ENCODE data around the gene AKAP11. TPM values are rescaled to one million over a fixed set of nuclear protein-coding genes. Genes with fewer than 3 reads are reported as not detected.

Gene AKAP11
- total and polyA plus RNA-seq, 9 donors: 13.7 to 25.5 (median 20.3) TPM

- H3K27ac ChIP-seq (ENCODE audit: low read length): no peak overlapping the region
- no peak overlapping the region for H3K4me3 ChIP-seq (ENCODE audit: low read length)
- WGBS (ENCODE audit: insufficient coverage): no CpG with 5 or more reads among the region's 3 CpGs
- no peaks in the 10 kb centered on the region for H3K36me3 ChIP-seq (ENCODE audit: control insufficient read depth, insufficient read depth, low read length)
- H3K9me3 ChIP-seq (replicated peaks; ENCODE audit: control insufficient read depth, low read depth, low read length): no peaks in the 10 kb centered on the region
- DNase-seq: no peak
- H3K27me3 ChIP-seq (ENCODE audit: control insufficient read depth, insufficient read depth, low read length): no peaks in the 10 kb centered on the region
- H3K4me1 ChIP-seq (ENCODE audit: control insufficient read depth, insufficient read depth, low read length): no peaks in the 10 kb centered on the region
Observed at GRCh38 chr13:42284068-42284467, 12.1 kb downstream of the AKAP11 start.

GRCh38 chr13:42298392-42298791, 26.4 kb downstream of the AKAP11 start:
- Histone ChIP-seq H3K9me3 (replicated peaks; ENCODE audit: control insufficient read depth, low read depth, low read length) (no peaks in the 10 kb centered on the region), H3K27me3 (ENCODE audit: control insufficient read depth, insufficient read depth, low read length) (no peaks in the 10 kb centered on the region), H3K36me3 (ENCODE audit: control insufficient read depth, insufficient read depth, low read length) (peaks cover 29% of the 10 kb centered on the region), H3K27ac (ENCODE audit: low read length) (no peak overlapping the region), H3K4me3 (ENCODE audit: low read length) (no peak overlapping the region), H3K4me1 (ENCODE audit: control insufficient read depth, insufficient read depth, low read length) (no peaks in the 10 kb centered on the region)
- no peak for DNase-seq

GRCh38 chr13:42305503-42305902, 33.6 kb downstream of the AKAP11 start:
- Histone ChIP-seq H3K4me3 (ENCODE audit: low read length) (no peak overlapping the region), H3K4me1 (ENCODE audit: control insufficient read depth, insufficient read depth, low read length) (no peaks in the 10 kb centered on the region), H3K27ac (ENCODE audit: low read length) (no peak overlapping the region), H3K36me3 (ENCODE audit: control insufficient read depth, insufficient read depth, low read length) (peaks cover 36% of the 10 kb centered on the region), H3K9me3 (replicated peaks; ENCODE audit: control insufficient read depth, low read depth, low read length) (no peaks in the 10 kb centered on the region), H3K27me3 (ENCODE audit: control insufficient read depth, insufficient read depth, low read length) (no peaks in the 10 kb centered on the region)
- DNase-seq: no peak

- DNase-seq: no peak
- Histone ChIP-seq H3K4me3 (ENCODE audit: low read length) (no peak overlapping the region), H3K36me3 (ENCODE audit: control insufficient read depth, insufficient read depth, low read length) (peaks cover 20% of the 10 kb centered on the region), H3K27me3 (ENCODE audit: control insufficient read depth, insufficient read depth, low read length) (no peaks in the 10 kb centered on the region), H3K9me3 (replicated peaks; ENCODE audit: control insufficient read depth, low read depth, low read length) (no peaks in the 10 kb centered on the region), H3K27ac (ENCODE audit: low read length) (no peak overlapping the region), H3K4me1 (ENCODE audit: control insufficient read depth, insufficient read depth, low read length) (no peaks in the 10 kb centered on the region)
- 84% methylated on average over 2 of the region's 4 CpGs for WGBS (ENCODE audit: insufficient coverage)
Observed at GRCh38 chr13:42307461-42307860, 35.5 kb downstream of the AKAP11 start.

- Histone ChIP-seq H3K9me3 (replicated peaks; ENCODE audit: control insufficient read depth, low read depth, low read length) (no peaks in the 10 kb centered on the region), H3K27me3 (ENCODE audit: control insufficient read depth, insufficient read depth, low read length) (no peaks in the 10 kb centered on the region), H3K27ac (ENCODE audit: low read length) (no peak overlapping the region), H3K4me3 (ENCODE audit: low read length) (no peak overlapping the region), H3K4me1 (ENCODE audit: control insufficient read depth, insufficient read depth, low read length) (no peaks in the 10 kb centered on the region), H3K36me3 (ENCODE audit: control insufficient read depth, insufficient read depth, low read length) (peaks cover 7% of the 10 kb centered on the region)
- WGBS (ENCODE audit: insufficient coverage): no CpG with 5 or more reads among the region's 2 CpGs
- DNase-seq: no peak
Observed at GRCh38 chr13:42312817-42313431, 41.0 kb downstream of the AKAP11 start.

- peaks cover 4% of the 10 kb centered on the region for H3K36me3 ChIP-seq (ENCODE audit: control insufficient read depth, insufficient read depth, low read length)
- no peaks in the 10 kb centered on the region for H3K9me3 ChIP-seq (replicated peaks; ENCODE audit: control insufficient read depth, low read depth, low read length)
- H3K27ac ChIP-seq (ENCODE audit: low read length): no peak overlapping the region
- no peak overlapping the region for H3K4me3 ChIP-seq (ENCODE audit: low read length)
- no peak for DNase-seq
- H3K4me1 ChIP-seq (ENCODE audit: control insufficient read depth, insufficient read depth, low read length): no peaks in the 10 kb centered on the region
- 83% methylated on average over 2 of the region's 3 CpGs for WGBS (ENCODE audit: insufficient coverage)
- H3K27me3 ChIP-seq (ENCODE audit: control insufficient read depth, insufficient read depth, low read length): no peaks in the 10 kb centered on the region
Observed at GRCh38 chr13:42318570-42318969, 46.6 kb downstream of the AKAP11 start.

GRCh38 chr13:42320375-42320787, 48.4 kb downstream of the AKAP11 start:
- Histone ChIP-seq H3K4me1 (ENCODE audit: control insufficient read depth, insufficient read depth, low read length) (no peaks in the 10 kb centered on the region), H3K36me3 (ENCODE audit: control insufficient read depth, insufficient read depth, low read length) (peaks cover 4% of the 10 kb centered on the region), H3K27me3 (ENCODE audit: control insufficient read depth, insufficient read depth, low read length) (no peaks in the 10 kb centered on the region), H3K9me3 (replicated peaks; ENCODE audit: control insufficient read depth, low read depth, low read length) (no peaks in the 10 kb centered on the region), H3K27ac (ENCODE audit: low read length) (no peak overlapping the region), H3K4me3 (ENCODE audit: low read length) (no peak overlapping the region)
- no peak for DNase-seq
- 87% methylated on average over 3 of the region's 4 CpGs for WGBS (ENCODE audit: insufficient coverage)

GRCh38 chr13:42322806-42323205, 50.9 kb downstream of the AKAP11 start:
- H3K27ac ChIP-seq (ENCODE audit: low read length): no peak overlapping the region
- DNase-seq: no peak
- no CpG with 5 or more reads among the region's 2 CpGs for WGBS (ENCODE audit: insufficient coverage)
- H3K4me1 ChIP-seq (ENCODE audit: control insufficient read depth, insufficient read depth, low read length): no peaks in the 10 kb centered on the region
- H3K27me3 ChIP-seq (ENCODE audit: control insufficient read depth, insufficient read depth, low read length): no peaks in the 10 kb centered on the region
- no peak overlapping the region for H3K4me3 ChIP-seq (ENCODE audit: low read length)
- no peaks in the 10 kb centered on the region for H3K9me3 ChIP-seq (replicated peaks; ENCODE audit: control insufficient read depth, low read depth, low read length)
- peaks cover 2% of the 10 kb centered on the region for H3K36me3 ChIP-seq (ENCODE audit: control insufficient read depth, insufficient read depth, low read length)

GRCh38 chr13:42324704-42325103, 52.8 kb downstream of the AKAP11 start:
- H3K27me3 ChIP-seq (ENCODE audit: control insufficient read depth, insufficient read depth, low read length): no peaks in the 10 kb centered on the region
- H3K36me3 ChIP-seq (ENCODE audit: control insufficient read depth, insufficient read depth, low read length): peaks cover 2% of the 10 kb centered on the region
- H3K4me1 ChIP-seq (ENCODE audit: control insufficient read depth, insufficient read depth, low read length): no peaks in the 10 kb centered on the region
- H3K4me3 ChIP-seq (ENCODE audit: low read length): no peak overlapping the region
- H3K9me3 ChIP-seq (replicated peaks; ENCODE audit: control insufficient read depth, low read depth, low read length): no peaks in the 10 kb centered on the region
- no peak for DNase-seq
- H3K27ac ChIP-seq (ENCODE audit: low read length): no peak overlapping the region

- no peak overlapping the region for H3K27ac ChIP-seq (ENCODE audit: low read length)
Observed at GRCh38 chr13:42327725-42328124, 55.8 kb downstream of the AKAP11 start.

GRCh38 chr13:42328672-42329071, 56.7 kb downstream of the AKAP11 start:
- H3K27ac ChIP-seq (ENCODE audit: low read length): no peak overlapping the region
- no peak overlapping the region for H3K4me3 ChIP-seq (ENCODE audit: low read length)
- no peaks in the 10 kb centered on the region for H3K9me3 ChIP-seq (replicated peaks; ENCODE audit: control insufficient read depth, low read depth, low read length)
- no peaks in the 10 kb centered on the region for H3K36me3 ChIP-seq (ENCODE audit: control insufficient read depth, insufficient read depth, low read length)
- DNase-seq: no peak
- no peaks in the 10 kb centered on the region for H3K4me1 ChIP-seq (ENCODE audit: control insufficient read depth, insufficient read depth, low read length)
- no peaks in the 10 kb centered on the region for H3K27me3 ChIP-seq (ENCODE audit: control insufficient read depth, insufficient read depth, low read length)

More at GRCh38 chr13:42327725-42328124, 55.8 kb downstream of the AKAP11 start:
- no peaks in the 10 kb centered on the region for H3K9me3 ChIP-seq (replicated peaks; ENCODE audit: control insufficient read depth, low read depth, low read length)
- DNase-seq: no peak
- H3K4me1 ChIP-seq (ENCODE audit: control insufficient read depth, insufficient read depth, low read length): no peaks in the 10 kb centered on the region
- no peak overlapping the region for H3K4me3 ChIP-seq (ENCODE audit: low read length)
- no peaks in the 10 kb centered on the region for H3K27me3 ChIP-seq (ENCODE audit: control insufficient read depth, insufficient read depth, low read length)
- H3K36me3 ChIP-seq (ENCODE audit: control insufficient read depth, insufficient read depth, low read length): no peaks in the 10 kb centered on the region
